ENCODE results near the gene PRDM16.

The PRDM16 gene

DNA sequence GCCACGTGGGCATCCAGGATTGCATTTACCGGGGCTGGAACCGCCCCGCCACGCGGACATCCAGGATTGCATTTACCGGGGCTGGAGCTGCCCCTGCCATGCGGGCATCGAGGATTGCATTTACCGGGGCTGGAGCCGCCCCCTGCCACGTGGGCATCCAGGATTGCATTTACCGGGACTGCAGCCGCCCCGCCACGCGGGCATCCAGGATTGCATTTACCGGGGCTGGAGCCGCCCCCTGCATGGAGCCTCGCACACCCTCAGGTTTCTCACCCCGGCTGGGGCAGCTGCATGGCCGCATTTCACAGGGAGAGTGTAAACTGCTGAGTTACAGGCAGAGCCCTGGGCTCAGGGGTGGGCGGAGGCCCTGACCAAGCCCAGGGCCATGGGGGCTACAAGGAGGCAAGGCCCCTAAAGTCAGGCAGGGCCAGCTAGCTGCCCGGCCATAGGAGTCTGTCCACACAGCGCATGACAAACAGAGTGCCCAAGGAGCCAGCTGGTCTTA is 218.7 kb downstream of the PRDM16 start:
- ATAC-seq = no peak

DNA sequence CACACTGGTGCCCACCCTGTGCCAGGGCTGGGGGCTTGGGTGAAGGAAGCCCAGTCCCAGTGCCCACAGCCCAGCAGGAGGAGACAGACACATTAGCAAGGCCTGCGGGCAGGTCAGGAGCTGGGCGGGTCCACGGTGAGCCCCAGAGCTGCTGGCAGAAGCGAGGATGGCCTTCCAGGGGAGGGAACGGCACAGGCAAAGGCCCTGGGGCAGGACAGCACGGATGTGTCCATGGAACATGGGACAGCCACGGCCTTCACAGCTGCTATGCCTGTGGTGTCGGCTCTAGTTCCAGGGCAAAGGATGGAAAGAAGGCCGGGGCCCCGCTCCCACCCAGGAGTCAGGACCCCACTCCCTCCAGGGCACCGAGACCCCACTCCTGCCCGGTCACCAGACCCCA is 220.5 kb downstream of the PRDM16 start:
- ATAC-seq = no peak

DNA sequence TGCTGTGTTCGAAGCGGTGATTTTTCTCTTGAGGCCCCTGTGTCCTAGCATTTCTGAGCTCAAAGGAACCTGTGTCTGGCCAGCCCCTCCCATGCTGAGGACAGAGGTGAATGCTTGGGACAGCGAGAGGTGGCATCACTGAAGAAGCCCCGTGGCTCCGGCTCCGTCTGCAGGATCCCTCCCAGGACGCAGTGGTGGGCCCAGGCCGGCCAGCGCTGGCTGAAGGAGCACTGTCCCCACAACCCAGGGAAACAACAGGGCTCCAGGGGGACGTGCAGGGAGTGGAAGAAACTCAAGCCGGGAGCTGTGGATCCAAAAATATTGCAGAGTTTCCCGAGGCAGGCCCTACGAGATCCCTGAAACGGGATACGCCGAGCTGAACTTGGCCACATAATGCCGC is 221.4 kb downstream of the PRDM16 start:
- no peak for ATAC-seq

- no peak for ATAC-seq
Observed at GRCh38 chr1:3290915-3291314, 221.9 kb downstream of the PRDM16 start.

DNA sequence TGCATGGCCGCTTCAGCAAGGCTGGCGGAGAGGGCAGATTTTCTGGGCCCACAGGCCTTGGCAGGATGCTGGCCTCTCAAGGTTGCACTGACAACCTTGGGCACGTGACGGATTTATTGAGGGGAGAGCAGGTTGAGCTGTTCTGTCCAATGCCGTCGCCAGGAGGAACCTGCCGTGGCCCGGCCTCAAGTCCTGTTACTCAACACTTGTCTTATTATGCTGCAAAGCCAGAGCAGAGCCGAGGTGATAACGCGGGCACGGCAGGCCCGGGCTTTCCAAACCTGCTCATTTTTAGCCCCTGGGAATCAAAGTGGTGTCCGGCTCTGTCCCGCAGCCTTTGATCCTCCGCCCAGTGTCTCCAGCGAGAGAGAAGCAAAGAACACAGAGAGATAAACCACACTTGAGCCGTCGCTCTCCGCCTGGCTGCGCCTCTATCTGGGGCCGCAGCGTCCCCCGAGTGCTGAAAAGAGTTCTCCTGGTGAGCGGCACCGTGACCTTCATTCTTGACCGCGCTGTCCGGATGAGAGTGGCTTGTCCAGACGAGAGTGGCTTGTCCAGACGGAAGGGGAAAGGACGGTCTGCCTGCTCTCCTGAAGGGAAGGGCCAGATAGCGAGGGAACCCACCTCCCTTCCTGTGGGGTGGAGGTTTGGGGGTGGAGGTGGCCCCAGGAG is 223.2 kb downstream of the PRDM16 start:
- no peak for ATAC-seq

DNA sequence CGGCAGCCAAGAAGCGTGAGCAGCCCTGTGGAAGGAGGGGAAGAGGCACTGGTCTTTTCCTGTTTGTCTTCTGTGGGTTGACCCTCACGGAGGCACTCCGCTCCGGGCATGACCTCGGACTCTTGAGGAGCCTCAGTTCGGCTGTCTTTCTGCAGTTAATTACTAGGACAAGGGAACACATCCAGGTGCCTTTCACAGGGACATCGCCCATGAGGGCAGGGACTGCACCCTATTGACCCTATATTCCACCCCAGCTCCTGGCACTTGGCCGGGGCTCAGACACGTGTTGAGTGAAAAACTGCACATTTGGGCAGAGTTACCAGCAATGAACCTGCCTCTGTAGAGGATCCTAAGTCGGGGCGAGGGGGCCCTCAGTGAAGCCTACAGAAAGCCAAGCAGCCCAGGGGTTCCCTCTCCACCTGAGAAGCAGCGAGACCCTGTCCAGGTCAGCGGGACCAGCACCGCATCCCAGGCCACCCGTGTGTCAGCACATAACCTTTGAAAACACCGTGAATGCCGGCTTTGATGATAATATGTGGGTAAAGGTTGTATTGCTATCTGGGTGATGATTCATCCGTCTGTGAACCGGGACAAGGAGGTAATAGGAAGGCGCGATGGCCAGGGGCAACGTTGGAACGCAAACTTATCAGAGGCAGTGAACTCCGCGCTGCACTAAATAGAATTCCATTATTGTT is 224.0 kb downstream of the PRDM16 start:
- no peak for ATAC-seq

DNA sequence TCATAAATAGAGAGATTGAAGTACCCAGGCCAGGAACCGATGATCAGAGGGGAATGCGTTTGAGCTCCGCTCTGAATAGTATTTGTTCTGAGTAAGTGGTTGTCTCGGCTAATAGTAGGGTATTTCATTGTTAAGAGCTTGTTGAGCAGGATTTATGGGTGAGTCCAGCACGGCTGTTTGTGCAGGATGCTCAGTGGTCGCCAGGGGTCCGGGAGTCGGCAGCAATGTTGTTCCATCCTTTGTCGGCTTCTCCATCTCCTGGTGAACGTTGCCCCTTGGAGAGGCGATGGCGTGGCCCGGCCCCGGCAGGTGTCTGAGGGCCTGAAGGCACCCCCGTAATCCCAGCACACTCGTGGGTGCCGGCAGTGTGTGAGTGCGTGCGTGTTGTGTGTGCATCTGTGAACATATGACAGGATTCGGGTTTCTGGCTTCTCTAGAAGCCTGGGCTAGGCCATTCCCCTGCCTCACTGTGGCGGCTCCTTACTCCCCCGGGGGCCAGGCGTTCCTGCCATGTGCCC is 224.6 kb downstream of the PRDM16 start:
- ATAC-seq = no peak

- ATAC-seq = no peak
Observed at GRCh38 chr1:3294450-3294849, 225.4 kb downstream of the PRDM16 start.

DNA sequence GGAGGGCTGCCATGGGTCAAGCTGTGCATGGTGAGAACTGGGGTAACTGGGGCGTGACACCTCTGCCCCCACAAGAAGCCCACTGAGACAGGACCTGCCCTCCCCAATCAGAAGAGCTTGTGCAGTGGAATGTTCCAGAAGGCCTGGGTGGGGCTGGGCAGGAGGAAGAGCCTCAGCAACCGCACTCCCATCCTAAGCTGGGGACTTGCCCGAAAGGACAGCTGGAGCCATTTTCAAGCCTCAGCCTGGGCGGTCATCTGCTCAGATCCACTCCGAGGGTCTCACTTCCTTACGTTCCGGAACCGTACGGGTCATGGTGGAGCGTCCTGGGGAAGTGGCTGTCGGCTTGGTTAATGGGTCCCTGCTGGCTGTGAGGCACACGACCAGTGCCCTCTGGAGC is 226.8 kb downstream of the PRDM16 start:
- ATAC-seq = no peak

DNA sequence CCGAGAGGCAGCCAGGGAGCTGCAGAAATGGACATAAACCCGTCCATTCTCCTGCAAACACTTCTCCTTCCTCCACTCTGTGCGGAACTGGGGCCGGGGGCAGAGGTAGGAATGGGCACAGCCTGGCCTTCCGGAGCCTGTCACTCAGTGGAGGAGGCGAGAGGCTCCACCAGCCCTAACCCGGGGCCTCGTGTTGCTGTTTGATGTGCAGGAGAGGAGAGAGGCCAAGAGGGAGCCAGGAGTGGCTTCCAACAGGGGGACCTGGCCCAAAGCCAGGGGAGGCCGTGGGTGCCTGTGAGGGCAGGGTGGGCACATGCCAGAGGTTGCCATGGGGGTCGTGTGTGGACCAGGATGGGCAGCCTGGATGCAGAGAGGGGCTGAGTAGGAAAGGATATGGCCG is 227.3 kb downstream of the PRDM16 start:
- ATAC-seq = no peak

DNA sequence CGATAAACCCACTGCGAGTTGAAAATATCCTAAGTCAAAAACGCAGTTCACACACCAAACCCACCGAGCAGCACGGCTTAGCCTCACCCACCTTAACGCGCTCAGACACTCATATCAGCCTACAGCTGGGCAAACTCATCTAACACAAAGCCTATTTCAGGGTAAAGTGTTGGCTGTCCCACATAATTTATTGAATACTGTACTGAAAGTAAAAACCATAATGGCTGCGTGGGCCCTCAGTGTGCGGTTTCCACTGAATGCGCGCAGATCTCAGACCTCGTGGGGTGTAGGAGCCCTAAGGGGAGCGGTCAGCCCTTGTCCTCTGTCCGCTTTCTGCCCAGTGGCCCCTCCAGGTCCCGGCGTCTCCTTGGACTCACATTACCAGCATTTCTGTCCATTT is 227.8 kb downstream of the PRDM16 start:
- no peak for ATAC-seq

DNA sequence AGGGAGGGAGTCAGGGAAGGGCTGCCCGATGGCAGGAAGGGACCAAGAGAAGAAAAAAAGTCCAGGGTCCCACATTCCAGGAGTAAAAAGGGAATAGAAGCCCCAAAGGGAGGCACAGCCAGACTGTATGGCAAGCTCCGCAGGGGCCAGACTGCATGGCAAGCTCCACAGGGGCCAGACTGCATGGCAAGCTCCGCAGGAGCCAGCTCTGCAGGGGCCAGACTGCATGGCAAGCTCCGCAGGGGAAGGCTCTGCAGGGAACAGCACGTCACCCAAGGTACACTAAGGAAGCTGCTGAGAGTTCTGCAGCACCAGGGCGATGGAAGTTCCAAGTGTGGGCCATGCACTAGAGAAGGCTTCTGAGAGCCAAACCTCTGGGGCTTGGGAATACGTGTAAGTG is 228.8 kb downstream of the PRDM16 start:
- ATAC-seq = no peak

- ATAC-seq = no peak
Observed at GRCh38 chr1:3298197-3298596, 229.2 kb downstream of the PRDM16 start.

DNA sequence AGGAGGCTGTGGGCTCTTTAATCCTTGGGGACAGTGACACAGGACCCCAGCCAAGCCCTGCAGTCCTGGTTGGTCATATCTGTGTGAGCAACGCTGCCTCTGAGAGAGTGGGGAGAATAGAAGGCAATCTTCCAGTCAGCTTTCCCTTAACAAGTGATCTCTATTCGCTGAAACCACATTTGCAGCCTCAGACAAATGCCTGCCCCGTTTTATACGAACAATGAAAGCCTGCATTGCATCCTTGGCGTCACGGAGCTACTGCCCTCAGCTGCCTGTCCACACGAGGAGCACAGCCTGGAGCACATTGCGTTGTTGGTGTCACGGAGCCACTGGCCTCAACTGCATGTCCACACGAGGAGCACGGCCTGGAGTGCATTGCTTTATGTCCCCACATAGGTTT is 235.2 kb downstream of the PRDM16 start:
- ATAC-seq = no peak

DNA sequence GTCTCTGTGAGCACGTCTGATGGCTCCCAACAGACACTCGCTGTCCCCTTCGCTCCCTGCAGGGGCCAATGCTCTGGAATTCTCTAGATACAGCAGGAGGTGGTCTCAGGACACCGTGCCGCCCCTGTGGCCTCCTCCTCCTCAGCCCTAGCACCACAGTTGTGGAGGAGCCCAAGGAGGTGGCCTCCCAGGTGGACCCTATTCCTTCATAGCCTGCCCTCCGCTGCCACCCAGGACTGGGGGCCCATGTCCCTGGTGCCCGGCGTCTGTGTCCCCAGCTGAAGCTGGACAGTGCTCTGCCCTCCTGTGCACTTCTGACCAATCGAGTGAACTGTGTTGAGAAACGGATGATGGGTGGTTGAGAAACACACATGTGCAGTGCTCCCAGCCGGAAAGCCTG is 235.7 kb downstream of the PRDM16 start:
- ATAC-seq = no peak

GRCh38 chr1:3305156-3305555 is 236.2 kb downstream of the PRDM16 start:
- no peak for ATAC-seq

- no peak for ATAC-seq
Observed at GRCh38 chr1:3306583-3307291, 237.7 kb downstream of the PRDM16 start.

DNA sequence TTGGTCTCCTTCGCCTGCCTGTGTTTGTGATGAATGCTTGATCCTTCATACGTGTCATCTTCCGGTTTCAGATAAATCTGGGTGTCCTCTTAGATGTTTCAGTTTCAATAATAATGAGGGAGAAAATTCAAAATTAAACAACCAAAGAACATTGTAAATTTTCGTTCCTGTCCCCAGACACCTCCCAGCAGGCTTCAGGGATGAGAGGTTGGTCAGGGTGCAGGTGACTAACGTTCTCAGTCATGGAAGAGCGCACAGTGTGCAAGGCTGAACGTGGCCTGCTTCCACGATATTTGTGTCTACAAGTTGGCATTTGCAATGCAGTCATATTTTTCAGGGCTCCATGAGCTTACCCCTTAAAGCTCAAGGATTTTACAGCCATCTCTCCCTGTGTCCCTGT is 238.4 kb downstream of the PRDM16 start:
- ATAC-seq = no peak

DNA sequence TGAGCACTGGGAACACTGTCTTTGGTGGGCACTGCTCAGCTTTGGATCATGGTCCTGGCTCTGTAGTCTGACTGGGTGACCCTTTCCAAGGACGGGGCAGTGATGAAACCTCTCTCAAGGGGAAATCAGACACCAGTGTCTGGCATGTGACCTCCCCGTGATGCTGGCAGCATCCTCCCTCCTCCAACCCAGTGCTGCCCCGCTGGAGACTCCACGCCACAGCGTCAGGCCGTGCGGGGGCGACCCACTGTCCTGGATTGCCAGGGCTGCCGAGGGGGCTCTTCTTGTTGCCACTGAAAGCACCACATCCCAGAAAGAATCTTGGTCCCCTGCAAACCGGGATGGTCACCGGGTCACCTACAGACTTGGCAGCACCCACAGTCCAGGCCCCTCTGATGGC is 239.1 kb downstream of the PRDM16 start:
- ATAC-seq = no peak

DNA sequence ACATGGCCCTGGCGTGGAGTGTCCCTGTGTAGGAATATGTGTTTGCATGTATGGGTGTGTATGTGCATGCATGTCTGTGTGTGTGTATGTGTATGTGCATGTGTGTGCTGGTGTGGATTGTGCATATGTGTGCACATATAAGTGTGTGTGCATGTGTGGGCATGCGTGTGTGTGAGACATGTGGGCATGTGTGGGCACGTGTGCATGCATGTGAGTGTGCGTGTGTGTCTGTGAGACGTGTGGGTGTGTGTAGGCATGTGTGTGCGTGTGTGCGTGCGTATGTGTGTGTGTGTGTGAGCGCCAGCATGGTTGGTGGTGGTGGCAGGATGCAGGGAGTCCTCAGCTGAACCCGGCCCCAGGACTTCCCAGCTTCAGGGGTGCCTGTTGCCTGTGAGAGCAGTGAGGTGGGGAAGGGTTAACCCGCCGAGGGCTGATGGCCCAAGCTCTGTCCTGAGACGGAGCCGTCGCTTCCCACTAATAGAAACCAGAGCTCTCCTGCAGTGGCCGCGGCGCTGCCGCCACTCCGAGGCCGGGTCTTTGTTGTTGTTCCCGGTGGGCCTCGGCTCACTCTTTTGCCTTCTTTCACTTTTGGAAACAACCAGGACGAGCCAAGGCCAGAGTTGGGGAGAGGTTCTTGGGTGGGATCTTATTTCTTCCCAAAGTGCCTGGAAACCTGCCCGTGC is 241.9 kb downstream of the PRDM16 start:
- ATAC-seq = no peak

DNA sequence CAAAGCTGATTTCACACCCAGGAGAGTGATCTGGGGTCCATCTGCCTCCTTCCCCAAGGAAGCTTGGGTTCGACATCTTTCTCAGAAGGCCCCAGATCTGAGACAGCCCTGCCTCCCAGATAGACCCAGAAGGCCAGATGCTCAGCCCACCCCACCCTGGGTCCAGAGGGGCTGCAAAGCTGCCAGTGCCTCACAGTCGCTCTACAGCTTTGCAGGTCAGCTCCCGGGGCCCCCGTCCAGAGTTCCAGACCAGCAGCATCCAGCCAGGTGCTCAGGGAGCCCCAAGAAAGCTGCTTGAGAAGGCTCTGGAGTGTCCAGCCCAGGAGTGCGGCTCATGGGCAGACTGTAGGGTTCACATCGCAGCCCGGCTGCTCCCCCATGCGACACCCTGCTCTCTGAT is 242.7 kb downstream of the PRDM16 start:
- no peak for ATAC-seq

DNA sequence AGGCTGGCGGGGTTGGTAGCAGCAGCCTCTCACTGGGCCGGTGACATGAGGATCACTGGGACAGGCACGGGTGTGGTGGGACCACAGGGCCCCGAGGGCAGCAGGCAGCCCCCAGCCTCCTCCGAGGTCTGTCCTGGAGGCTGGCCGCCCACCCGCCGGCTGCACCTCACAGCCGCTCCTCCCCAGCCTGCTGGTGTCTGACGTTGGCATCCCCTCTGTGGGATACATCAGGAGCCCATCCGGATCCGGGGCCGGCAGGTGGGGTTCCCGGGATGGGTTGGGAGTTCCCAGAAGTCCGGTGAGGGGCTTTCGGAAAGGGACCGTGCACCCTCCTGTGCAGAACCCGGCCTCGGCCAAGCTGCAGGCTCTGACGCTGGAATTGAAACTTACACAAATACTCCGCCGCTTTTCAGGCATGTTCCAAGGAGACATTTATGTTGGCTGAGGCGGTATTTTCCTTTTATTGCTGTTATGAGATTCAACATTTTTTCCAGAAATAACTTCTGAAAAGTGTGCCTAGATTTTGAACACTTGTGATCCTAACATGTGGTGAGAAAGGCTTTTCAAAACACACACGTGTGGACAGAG is 243.4 kb downstream of the PRDM16 start:
- no peak for ATAC-seq

Measured in activated CD4-positive, CD25-positive, alpha-beta regulatory T cell treated with anti-CD3 and anti-CD28 coated beads, Interleukin-2, amount 50 U/mL, for 24 hours (primary cell).